ENCODE results near the gene VPREB3.

The VPREB3 gene

DNA sequence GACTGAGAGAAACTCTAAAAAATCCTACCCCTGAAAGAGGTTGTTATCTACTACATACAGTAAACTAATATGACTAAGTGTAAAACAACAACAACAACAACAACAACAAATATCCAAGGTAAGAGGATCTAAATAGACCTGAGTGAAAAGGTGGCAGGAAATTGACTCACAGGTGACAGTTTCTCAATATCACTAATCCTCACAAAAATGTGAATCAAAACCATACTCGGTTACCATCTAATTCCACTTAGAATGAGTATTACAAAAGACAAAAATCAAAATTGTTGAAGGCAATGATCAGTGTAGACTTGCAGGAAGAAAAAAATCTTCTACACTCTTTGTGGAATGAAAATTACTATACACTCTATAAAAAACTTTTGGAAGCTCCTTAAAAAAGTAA lies 46.0 kb downstream of the VPREB3 start:
- Histone ChIP-seq H4K8ac (ENCODE audit: low read depth, low read length) (no peak overlapping the region), H3K27me3 (ENCODE audit: insufficient read depth, low read length) (no peaks in the 10 kb centered on the region), H3K9me3 (ENCODE audit: insufficient read depth, low read depth, low read length) (no peaks in the 10 kb centered on the region), H3K79me2 (ENCODE audit: control insufficient read depth, insufficient read depth, low read length, poor library complexity) (no peaks in the 10 kb centered on the region), H2AFZ (ENCODE audit: insufficient read depth, low read length, poor library complexity) (no peak overlapping the region), H4K91ac (ENCODE audit: low read depth, low read length) (no peak overlapping the region), H2BK120ac (ENCODE audit: insufficient read depth, low read length, poor library complexity) (no peak overlapping the region), H2BK12ac (ENCODE audit: low read length) (no peak overlapping the region), H2AK5ac (ENCODE audit: low read length) (no peak overlapping the region), H4K12ac (ENCODE audit: low read depth, low read length) (no peak overlapping the region), H3K23ac (ENCODE audit: low read length) (no peak overlapping the region), H3K18ac (ENCODE audit: low read length) (no peak overlapping the region), H2BK5ac (ENCODE audit: low read depth, low read length, poor library complexity) (no peak overlapping the region), H3K9ac (ENCODE audit: low read length) (no peak overlapping the region), H3K27ac (ENCODE audit: low read depth, low read length) (no peak overlapping the region), H3K36me3 (ENCODE audit: control insufficient read depth in 1 of 2, insufficient read depth in 2 of 2, low read length in 2 of 2) (peaks cover 20 to 57% of the 10 kb centered on the region in 2 experiments), H3K14ac (ENCODE audit: low read length) (no peak overlapping the region), H3K4me3 (ENCODE audit: low read depth, low read length) (no peak overlapping the region), H3K79me1 (ENCODE audit: low read length) (no peaks in the 10 kb centered on the region), H3K4me1 (ENCODE audit: control insufficient read depth in 1 of 2, insufficient read depth in 2 of 2, low read length in 2 of 2) (no peaks in the 10 kb centered on the region), H3K4me2 (ENCODE audit: low read length) (no peak overlapping the region), H3K4ac (ENCODE audit: low read depth, low read length) (no peak overlapping the region)
- DNase-seq, result no peak
- no CpG with 5 or more reads among the region's 1 CpG for WGBS (ENCODE audit: extremely low coverage, insufficient coverage, insufficient read length)

GRCh38 chr22:23705358-23705757 lies 48.9 kb downstream of the VPREB3 start:
- no peak overlapping the region for H2AK5ac ChIP-seq (ENCODE audit: low read length)
- H3K14ac ChIP-seq (ENCODE audit: low read length), result no peak overlapping the region
- no peak overlapping the region for H2AFZ ChIP-seq (ENCODE audit: insufficient read depth, low read length, poor library complexity)
- DNase-seq, result no peak
- no peak overlapping the region for H3K4me3 ChIP-seq (ENCODE audit: low read depth, low read length)
- H3K36me3 ChIP-seq (ENCODE audit: control insufficient read depth in 1 of 2, insufficient read depth in 2 of 2, low read length in 2 of 2), result peaks cover 15 to 51% of the 10 kb centered on the region in 2 experiments
- no peak overlapping the region for H3K27ac ChIP-seq (ENCODE audit: low read depth, low read length)
- no peak overlapping the region for H3K4me2 ChIP-seq (ENCODE audit: low read length)
- H4K91ac ChIP-seq (ENCODE audit: low read depth, low read length), result no peak overlapping the region
- no peaks in the 10 kb centered on the region for H3K4me1 ChIP-seq (ENCODE audit: control insufficient read depth in 1 of 2, insufficient read depth in 2 of 2, low read length in 2 of 2)
- no peak overlapping the region for H3K9ac ChIP-seq (ENCODE audit: low read length)
- H3K27me3 ChIP-seq (ENCODE audit: insufficient read depth, low read length), result no peaks in the 10 kb centered on the region
- no peak overlapping the region for H3K4ac ChIP-seq (ENCODE audit: low read depth, low read length)
- no peak overlapping the region for H2BK5ac ChIP-seq (ENCODE audit: low read depth, low read length, poor library complexity)
- H3K18ac ChIP-seq (ENCODE audit: low read length), result no peak overlapping the region
- no CpG with 5 or more reads among the region's 3 CpGs for WGBS (ENCODE audit: extremely low coverage, insufficient coverage, insufficient read length)
- no peaks in the 10 kb centered on the region for H3K79me2 ChIP-seq (ENCODE audit: control insufficient read depth, insufficient read depth, low read length, poor library complexity)
- no peak overlapping the region for H2BK120ac ChIP-seq (ENCODE audit: insufficient read depth, low read length, poor library complexity)
- H4K8ac ChIP-seq (ENCODE audit: low read depth, low read length), result no peak overlapping the region
- H4K12ac ChIP-seq (ENCODE audit: low read depth, low read length), result no peak overlapping the region
- H3K9me3 ChIP-seq (ENCODE audit: insufficient read depth, low read depth, low read length), result no peaks in the 10 kb centered on the region
- H3K23ac ChIP-seq (ENCODE audit: low read length), result no peak overlapping the region
- no peak overlapping the region for H2BK12ac ChIP-seq (ENCODE audit: low read length)
- no peaks in the 10 kb centered on the region for H3K79me1 ChIP-seq (ENCODE audit: low read length)

DNA sequence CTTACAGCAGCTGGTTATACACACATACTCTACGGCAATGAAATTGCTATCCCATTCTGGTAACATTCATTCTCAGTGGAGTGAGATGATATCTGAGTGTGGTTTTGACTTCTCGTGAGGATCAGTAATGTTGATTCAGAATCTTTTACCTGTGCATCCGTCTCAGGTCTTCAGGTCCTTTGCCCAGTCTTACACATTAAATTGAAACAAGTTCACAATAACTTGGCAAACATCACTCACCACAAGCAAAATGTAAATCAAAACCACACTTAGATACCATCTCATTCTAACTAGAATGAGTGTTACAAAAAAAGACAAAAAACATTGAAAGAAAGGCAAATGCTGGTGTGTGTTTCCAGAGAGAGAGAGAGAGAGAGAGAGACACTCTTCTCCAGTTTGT lies 49.4 kb downstream of the VPREB3 start:
- Histone ChIP-seq H4K8ac (ENCODE audit: low read depth, low read length) (no peak overlapping the region), H3K4me3 (ENCODE audit: low read depth, low read length) (no peak overlapping the region), H3K23ac (ENCODE audit: low read length) (no peak overlapping the region), H3K79me2 (ENCODE audit: control insufficient read depth, insufficient read depth, low read length, poor library complexity) (no peaks in the 10 kb centered on the region), H3K4ac (ENCODE audit: low read depth, low read length) (no peak overlapping the region), H3K27ac (ENCODE audit: low read depth, low read length) (no peak overlapping the region), H3K9ac (ENCODE audit: low read length) (no peak overlapping the region), H3K4me1 (ENCODE audit: control insufficient read depth in 1 of 2, insufficient read depth in 2 of 2, low read length in 2 of 2) (no peaks in the 10 kb centered on the region), H3K14ac (ENCODE audit: low read length) (no peak overlapping the region), H3K79me1 (ENCODE audit: low read length) (no peaks in the 10 kb centered on the region), H2BK5ac (ENCODE audit: low read depth, low read length, poor library complexity) (no peak overlapping the region), H2AFZ (ENCODE audit: insufficient read depth, low read length, poor library complexity) (no peak overlapping the region), H3K36me3 (ENCODE audit: control insufficient read depth in 1 of 2, insufficient read depth in 2 of 2, low read length in 2 of 2) (peaks cover 15 to 47% of the 10 kb centered on the region in 2 experiments), H4K12ac (ENCODE audit: low read depth, low read length) (no peak overlapping the region), H3K27me3 (ENCODE audit: insufficient read depth, low read length) (no peaks in the 10 kb centered on the region), H2BK120ac (ENCODE audit: insufficient read depth, low read length, poor library complexity) (no peak overlapping the region), H3K4me2 (ENCODE audit: low read length) (no peak overlapping the region), H4K91ac (ENCODE audit: low read depth, low read length) (no peak overlapping the region), H3K18ac (ENCODE audit: low read length) (no peak overlapping the region), H2AK5ac (ENCODE audit: low read length) (no peak overlapping the region), H3K9me3 (ENCODE audit: insufficient read depth, low read depth, low read length) (no peaks in the 10 kb centered on the region), H2BK12ac (ENCODE audit: low read length) (no peak overlapping the region)
- no peak for DNase-seq
- WGBS (ENCODE audit: extremely low coverage, insufficient coverage, insufficient read length), result no CpG with 5 or more reads among the region's 3 CpGs

GRCh38 chr22:23704062-23704461 lies 50.2 kb downstream of the VPREB3 start:
- Histone ChIP-seq H3K4me2 (ENCODE audit: low read length) (no peak overlapping the region), H2BK12ac (ENCODE audit: low read length) (no peak overlapping the region), H3K4me1 (ENCODE audit: control insufficient read depth in 1 of 2, insufficient read depth in 2 of 2, low read length in 2 of 2) (no peaks in the 10 kb centered on the region), H3K23ac (ENCODE audit: low read length) (no peak overlapping the region), H3K27me3 (ENCODE audit: insufficient read depth, low read length) (no peaks in the 10 kb centered on the region), H3K9ac (ENCODE audit: low read length) (no peak overlapping the region), H2AK5ac (ENCODE audit: low read length) (no peak overlapping the region), H3K79me1 (ENCODE audit: low read length) (no peaks in the 10 kb centered on the region), H4K91ac (ENCODE audit: low read depth, low read length) (no peak overlapping the region), H2BK5ac (ENCODE audit: low read depth, low read length, poor library complexity) (no peak overlapping the region), H4K12ac (ENCODE audit: low read depth, low read length) (no peak overlapping the region), H3K4ac (ENCODE audit: low read depth, low read length) (no peak overlapping the region), H3K9me3 (ENCODE audit: insufficient read depth, low read depth, low read length) (no peaks in the 10 kb centered on the region), H3K4me3 (ENCODE audit: low read depth, low read length) (no peak overlapping the region), H3K14ac (ENCODE audit: low read length) (no peak overlapping the region), H3K79me2 (ENCODE audit: control insufficient read depth, insufficient read depth, low read length, poor library complexity) (no peaks in the 10 kb centered on the region), H2AFZ (ENCODE audit: insufficient read depth, low read length, poor library complexity) (no peak overlapping the region), H4K8ac (ENCODE audit: low read depth, low read length) (no peak overlapping the region), H3K27ac (ENCODE audit: low read depth, low read length) (no peak overlapping the region), H3K36me3 (ENCODE audit: control insufficient read depth in 1 of 2, insufficient read depth in 2 of 2, low read length in 2 of 2) (peaks cover 13 to 44% of the 10 kb centered on the region in 2 experiments), H2BK120ac (ENCODE audit: insufficient read depth, low read length, poor library complexity) (no peak overlapping the region), H3K18ac (ENCODE audit: low read length) (no peak overlapping the region)
- no CpG with 5 or more reads among the region's 5 CpGs for WGBS (ENCODE audit: extremely low coverage, insufficient coverage, insufficient read length)
- DNase-seq, result peak in 1 of 2 donors; percentile 5
